HepG2 (cell line): ENCODE data around the gene ZNF367. TPM values are rescaled to one million over a fixed set of nuclear protein-coding genes. Genes with fewer than 3 reads are reported as not detected.

Experiments used
- ARNTL ChIP-seq: sonication (generic); formaldehyde crosslinking; IDR thresholded peaks from 2 replicates; pipeline ENCODE4 v1.4.0; 2020; ENCODE audit warnings: mild to moderate bottlenecking, missing genetic modification reagents
- CCDC6 ChIP-seq: sonication (generic); formaldehyde crosslinking; IDR thresholded peaks from 2 replicates; pipeline ENCODE4 v1.8.1; 2022; ENCODE audit warnings: mild to moderate bottlenecking, missing genetic modification reagents, moderate library complexity
- CHD4 ChIP-seq: fragments of 200-600 bp; sonication (generic); IDR thresholded peaks from 2 replicates; pipeline ENCODE4 v1.7.0; 2017; ENCODE audit warnings: mild to moderate bottlenecking, low read length, borderline replicate concordance
- KLF11 ChIP-seq: IDR thresholded peaks from 2 replicates; pipeline ENCODE4 v1.6.1; 2016; ENCODE audit warnings: missing compliant biosample characterization
- NR2F2 ChIP-seq: IDR thresholded peaks from 2 replicates; pipeline ENCODE4 v1.6.1; 2012; ENCODE audit warnings: low read depth, inconsistent platforms, borderline replicate concordance
- ZBTB21 ChIP-seq: sonication (generic); formaldehyde crosslinking; IDR thresholded peaks from 2 replicates; pipeline ENCODE4 v1.4.0; 2020; ENCODE audit warnings: missing genetic modification reagents
- ZNF549 ChIP-seq: sonication (generic); formaldehyde crosslinking; IDR thresholded peaks from 2 replicates; pipeline ENCODE4 v1.5.0; 2020; ENCODE audit warnings: missing genetic modification reagents
- polyA plus RNA-seq, 8 experiments: library from polyadenylated mRNA; depleted of rRNA in 3 of 8; stranded (reverse) in 7 of 8; unstranded in 1 of 8; fragments of >200 nt; fragmentation: Illumina TruSeq in 4 of 8; extraction: Trizol in 4 of 8; gene quantifications; 2 replicates each; pipeline versions ENCODE4 v1.2.1 to v1.2.3, GENCODE V29; 2011 to 2016; ENCODE audit warnings: low read depth in 4 of 8, missing spikeins in 1 of 8, mixed read lengths in 1 of 8; ENCODE audit not compliant: insufficient read depth in 1 of 8
- total RNA-seq, 5 experiments: library from RNA; depleted of rRNA; stranded (reverse); fragments of >200 nt; fragmentation: Illumina TruSeq; extraction: Trizol; gene quantifications; 2 replicates each; pipeline ENCODE4 v1.2.3, GENCODE V29; 2016; ENCODE audit warnings: low read depth in 1 of 5
- TF ChIP-seq, protein P1 (sequence below): sonication (generic); formaldehyde crosslinking; IDR thresholded peaks from 2 replicates; pipeline ENCODE4 v1.4.0; 2020; ENCODE audit warnings: missing genetic modification reagents
- TF ChIP-seq, protein P2 (sequence below): IDR thresholded peaks from 2 replicates; pipeline ENCODE4 v1.6.1; 2016; ENCODE audit warnings: missing biosample characterization, missing genetic modification reagents, low read depth
- TF ChIP-seq, protein P3 (sequence below): sonication (generic); formaldehyde crosslinking; IDR thresholded peaks from 2 replicates; pipeline ENCODE4 v1.4.0; 2020; ENCODE audit warnings: missing genetic modification reagents
- TF ChIP-seq, protein P4 (sequence below): sonication (generic); formaldehyde crosslinking; IDR thresholded peaks from 2 replicates; pipeline ENCODE4 v1.4.0; 2020; ENCODE audit warnings: mild to moderate bottlenecking, missing genetic modification reagents

ZNF367 gene
- total and polyA plus RNA-seq, 2 of the 13 experiments (the other 11 are each of a cell fraction or from before 2014, with no cell fraction given) = 2.9 to 7.7 TPM

DNA sequence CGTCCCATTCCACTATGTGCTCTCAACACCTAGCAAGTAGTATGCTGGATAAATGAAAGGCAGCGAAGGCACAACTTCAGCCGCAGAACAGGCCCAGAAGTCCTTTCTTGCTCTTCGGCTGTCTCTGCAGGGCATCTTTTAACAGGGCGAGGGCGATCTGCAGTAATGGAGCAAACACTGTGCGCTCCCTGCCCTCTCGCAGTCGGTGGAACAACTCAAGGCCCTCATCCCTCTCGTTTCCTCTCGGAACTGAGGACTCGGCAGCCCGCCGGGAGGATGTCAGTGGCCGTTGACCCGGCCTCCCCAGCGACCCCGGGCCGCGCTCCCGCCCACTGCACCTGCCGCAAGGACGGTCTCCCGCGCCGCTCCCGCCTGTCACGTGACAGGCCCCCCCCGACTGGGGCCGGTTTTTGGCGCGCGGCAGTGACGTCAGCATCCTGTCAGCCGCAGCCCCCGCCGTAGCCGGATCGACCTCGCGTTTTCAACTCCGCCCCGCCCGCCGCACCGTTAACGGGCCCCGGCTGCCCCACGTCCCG lies 1.1 kb downstream of the ZNF367 start (continued):
- no peak for TF ChIP-seq CHD4
- TF ChIP-seq, protein P1, sequence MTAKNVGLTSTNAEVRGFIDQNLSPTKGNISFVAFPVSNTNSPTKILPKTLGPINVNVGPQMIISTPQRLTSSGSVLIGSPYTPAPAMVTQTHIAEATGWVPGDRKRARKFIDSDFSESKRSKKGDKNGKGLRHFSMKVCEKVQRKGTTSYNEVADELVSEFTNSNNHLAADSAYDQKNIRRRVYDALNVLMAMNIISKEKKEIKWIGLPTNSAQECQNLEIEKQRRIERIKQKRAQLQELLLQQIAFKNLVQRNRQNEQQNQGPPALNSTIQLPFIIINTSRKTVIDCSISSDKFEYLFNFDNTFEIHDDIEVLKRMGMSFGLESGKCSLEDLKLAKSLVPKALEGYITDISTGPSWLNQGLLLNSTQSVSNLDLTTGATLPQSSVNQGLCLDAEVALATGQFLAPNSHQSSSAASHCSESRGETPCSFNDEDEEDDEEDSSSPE (CRISPR knock-in tag) = peak; percentile 97
- TF ChIP-seq, protein P2, sequence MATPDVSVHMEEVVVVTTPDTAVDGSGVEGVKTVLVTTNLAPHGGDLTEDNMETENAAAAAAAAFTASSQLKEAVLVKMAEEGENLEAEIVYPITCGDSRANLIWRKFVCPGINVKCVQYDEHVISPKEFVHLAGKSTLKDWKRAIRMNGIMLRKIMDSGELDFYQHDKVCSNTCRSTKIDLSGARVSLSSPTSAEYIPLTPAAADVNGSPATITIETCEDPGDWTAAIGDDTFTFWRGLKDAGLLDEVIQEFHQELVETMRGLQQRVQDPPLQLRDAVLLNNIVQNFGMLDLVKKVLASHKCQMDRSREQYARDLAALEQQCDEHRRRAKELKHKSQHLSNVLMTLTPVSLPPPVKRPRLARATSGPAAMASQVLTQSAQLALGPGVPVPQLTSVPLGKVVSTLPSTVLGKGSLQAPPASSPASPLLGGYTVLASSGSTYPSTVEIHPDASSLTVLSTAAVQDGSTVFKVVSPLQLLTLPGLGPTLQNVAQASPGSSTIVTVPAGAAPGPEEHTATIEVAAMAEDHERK (CRISPR knock-in tag) = peak; percentile 62
- TF ChIP-seq, protein P3, sequence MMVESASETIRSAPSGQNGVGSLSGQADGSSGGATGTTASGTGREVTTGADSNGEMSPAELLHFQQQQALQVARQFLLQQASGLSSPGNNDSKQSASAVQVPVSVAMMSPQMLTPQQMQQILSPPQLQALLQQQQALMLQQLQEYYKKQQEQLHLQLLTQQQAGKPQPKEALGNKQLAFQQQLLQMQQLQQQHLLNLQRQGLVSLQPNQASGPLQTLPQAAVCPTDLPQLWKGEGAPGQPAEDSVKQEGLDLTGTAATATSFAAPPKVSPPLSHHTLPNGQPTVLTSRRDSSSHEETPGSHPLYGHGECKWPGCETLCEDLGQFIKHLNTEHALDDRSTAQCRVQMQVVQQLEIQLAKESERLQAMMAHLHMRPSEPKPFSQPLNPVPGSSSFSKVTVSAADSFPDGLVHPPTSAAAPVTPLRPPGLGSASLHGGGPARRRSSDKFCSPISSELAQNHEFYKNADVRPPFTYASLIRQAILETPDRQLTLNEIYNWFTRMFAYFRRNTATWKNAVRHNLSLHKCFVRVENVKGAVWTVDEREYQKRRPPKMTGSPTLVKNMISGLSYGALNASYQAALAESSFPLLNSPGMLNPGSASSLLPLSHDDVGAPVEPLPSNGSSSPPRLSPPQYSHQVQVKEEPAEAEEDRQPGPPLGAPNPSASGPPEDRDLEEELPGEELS (CRISPR knock-in tag) = peak; percentile 65
- peak; percentile 47; the same call in 1 of the 2 replicates for TF ChIP-seq CCDC6
- TF ChIP-seq ARNTL (CRISPR knock-in tag) = peak; percentile 94
- TF ChIP-seq ZBTB21 = no peak
- TF ChIP-seq, protein P4, sequence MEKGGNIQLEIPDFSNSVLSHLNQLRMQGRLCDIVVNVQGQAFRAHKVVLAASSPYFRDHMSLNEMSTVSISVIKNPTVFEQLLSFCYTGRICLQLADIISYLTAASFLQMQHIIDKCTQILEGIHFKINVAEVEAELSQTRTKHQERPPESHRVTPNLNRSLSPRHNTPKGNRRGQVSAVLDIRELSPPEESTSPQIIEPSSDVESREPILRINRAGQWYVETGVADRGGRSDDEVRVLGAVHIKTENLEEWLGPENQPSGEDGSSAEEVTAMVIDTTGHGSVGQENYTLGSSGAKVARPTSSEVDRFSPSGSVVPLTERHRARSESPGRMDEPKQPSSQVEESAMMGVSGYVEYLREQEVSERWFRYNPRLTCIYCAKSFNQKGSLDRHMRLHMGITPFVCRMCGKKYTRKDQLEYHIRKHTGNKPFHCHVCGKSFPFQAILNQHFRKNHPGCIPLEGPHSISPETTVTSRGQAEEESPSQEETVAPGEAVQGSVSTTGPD (CRISPR knock-in tag) = no peak
- no peak; the same call in 1 of the 2 replicates for TF ChIP-seq NR2F2
- 0 out of 2 replicates have a peak, but pooled peaks have one; percentile 68 for TF ChIP-seq KLF11 (CRISPR knock-in tag)
- no peak for TF ChIP-seq ZNF549 (CRISPR knock-in tag)
- TF ChIP-seq, all 625 proteins: peak for 330
